HepG2 (cell line): ENCODE measurements around the gene SLC35F3. TPM values are rescaled to one million over a fixed set of nuclear protein-coding genes. Genes with fewer than 3 reads are reported as not detected.
"Not testable (repeated sequence)": the region's sequence is repeated elsewhere in the genome, so short reads cannot be mapped to it uniquely, and the experiment has no call there.

Experiments
- ATAC-seq: fragments of 200-7000 bp; cut with Tn5 transposase; 3 replicates; pipeline ENCODE4 v1.9.1; 2020; ENCODE audit warnings: mild to moderate bottlenecking, moderate library complexity
- BruUV-seq: library from RNA; stranded (reverse); fragments of 400-500 nt; replicated peaks from 2 replicates; lab custom pipeline; 2021; lab: Mats Ljungman, UMichigan
- CTCF ChIA-PET: fragments of 300-600 bp; formaldehyde crosslinking; extraction: SDS; loops from one replicate; lab custom pipeline; 2021; ENCODE audit warnings: low total read pairs, inconsistent platforms, low intra/inter-chr PET ratio; lab: Yijun Ruan, JAX
- POLR2A ChIA-PET: fragments of 350-600 bp; sonication (Branson Sonifier 250); formaldehyde crosslinking; loops from one replicate; lab custom pipeline; 2020; ENCODE audit warnings: antibody characterized with exemption, inconsistent platforms; lab: Yijun Ruan, JAX
- DNase-seq: peaks from one replicate; pipeline ENCODE4 v3.0.0-alpha.2; 2015; ENCODE audit warnings: low spot score
- FAIRE-seq: peaks from 3 replicates; lab custom pipeline; 2011; peaks lifted over from hg19 to GRCh38; lab: Jason Lieb, UNC
- H2AFZ ChIP-seq: one replicate; pipeline ENCODE4 v1.6.1; 2011; ENCODE audit warnings: low read length, inconsistent platforms
- H3K27ac ChIP-seq: fragments of 300-600 bp; 3 replicates; pipeline ENCODE4 v1.8.0; 2011; ENCODE audit warnings: mixed run types, mild to moderate bottlenecking, mixed read lengths, low read length, inconsistent platforms; ENCODE audit not compliant: insufficient read depth; ENCODE audit errors: extremely low read length
- H3K27me3 ChIP-seq, 2 experiments: fragments of 200-600 bp in 1 of 2; 2 replicates in 1 of 2; 3 replicates in 1 of 2; pipeline versions ENCODE4 v1.6.0 to v1.8.0; 2011; ENCODE audit warnings: low read length in 2 of 2, mild to moderate bottlenecking in 2 of 2, moderate library complexity in 2 of 2, inconsistent platforms in 1 of 2; ENCODE audit not compliant: insufficient read depth in 2 of 2, control insufficient read depth in 1 of 2
- H3K36me3 ChIP-seq, 2 experiments: fragments of 200-600 bp in 1 of 2; replicated peaks in 1 of 2; 2 replicates in 1 of 2; 3 replicates in 1 of 2; pipeline versions ENCODE4 v1.5.1 to v1.8.0; 2011; ENCODE audit warnings: low read length in 2 of 2, inconsistent platforms in 1 of 2; ENCODE audit not compliant: insufficient read depth in 2 of 2, control insufficient read depth in 1 of 2
- H3K4me1 ChIP-seq: 2 replicates; pipeline ENCODE4 v1.5.1; 2012; ENCODE audit warnings: low read length, inconsistent platforms; ENCODE audit not compliant: insufficient read depth
- H3K4me2 ChIP-seq: 2 replicates; pipeline ENCODE4 v1.6.0; 2011; ENCODE audit warnings: low read depth, low read length, inconsistent platforms
- H3K4me3 ChIP-seq, 3 experiments: fragments of 200-600 bp in 1 of 3; sonication (generic), shearing (Covaris generic) in 1 of 3; replicated peaks in 1 of 3; 2 replicates each; pipeline ENCODE4 v1.5.1; 2011 to 2016; ENCODE audit warnings: low read length in 3 of 3, inconsistent platforms in 2 of 3, low read depth in 2 of 3, mild to moderate bottlenecking in 2 of 3, control low read depth in 1 of 3, mixed read lengths in 1 of 3; ENCODE audit not compliant: insufficient read depth in 1 of 3
- H3K79me2 ChIP-seq: one replicate; pipeline ENCODE4 v1.6.1; 2011; ENCODE audit warnings: low read length, inconsistent platforms; ENCODE audit not compliant: insufficient read depth
- H3K9ac ChIP-seq: 2 replicates; pipeline ENCODE4 v1.6.0; 2011; ENCODE audit warnings: mild to moderate bottlenecking, low read depth, low read length, inconsistent platforms; ENCODE audit not compliant: insufficient read depth
- H3K9me3 ChIP-seq: 2 replicates; pipeline ENCODE4 v1.5.1; 2012; ENCODE audit warnings: mild to moderate bottlenecking, low read length
- H4K20me1 ChIP-seq: 2 replicates; pipeline ENCODE4 v1.6.0; 2011; ENCODE audit warnings: inconsistent platforms, mild to moderate bottlenecking, low read length, moderate library complexity; ENCODE audit not compliant: insufficient read depth
- ATF3 ChIP-seq: sonication (generic); formaldehyde crosslinking; IDR thresholded peaks from 2 replicates; pipeline ENCODE4 v1.4.0; 2020; ENCODE audit warnings: missing genetic modification reagents
- CEBPB ChIP-seq: IDR thresholded peaks from 2 replicates; pipeline ENCODE4 v1.6.1; 2011; ENCODE audit warnings: low read depth, low read length, improper control_type of control experiment, borderline replicate concordance
- ELF3 ChIP-seq: IDR thresholded peaks from 2 replicates; pipeline ENCODE4 v1.6.1; 2016; ENCODE audit warnings: missing genetic modification reagents, missing compliant biosample characterization
- HMGA1 ChIP-seq: sonication (generic); formaldehyde crosslinking; conservative IDR thresholded peaks from 2 replicates; pipeline ENCODE4 v1.4.0; 2020; ENCODE audit warnings: missing genetic modification reagents
- IRF9 ChIP-seq: sonication (generic); formaldehyde crosslinking; IDR thresholded peaks from 2 replicates; pipeline ENCODE4 v1.8.0; 2022; ENCODE audit warnings: missing genetic modification reagents, mild to moderate bottlenecking, borderline replicate concordance
- ISX ChIP-seq: sonication (generic); formaldehyde crosslinking; conservative IDR thresholded peaks from 2 replicates; pipeline ENCODE4 v1.5.0; 2020; ENCODE audit warnings: missing genetic modification reagents
- RXRB ChIP-seq: IDR thresholded peaks from 2 replicates; pipeline ENCODE4 v1.6.1; 2016; ENCODE audit warnings: borderline replicate concordance, missing genetic modification reagents, missing compliant biosample characterization
- ZBTB7B ChIP-seq: sonication (generic); formaldehyde crosslinking; IDR thresholded peaks from 2 replicates; pipeline ENCODE4 v1.4.0; 2020; ENCODE audit warnings: missing genetic modification reagents
- ZNF121 ChIP-seq: sonication (generic); formaldehyde crosslinking; IDR thresholded peaks from 2 replicates; pipeline ENCODE4 v1.5.0; 2020; ENCODE audit warnings: mild to moderate bottlenecking, missing genetic modification reagents
- ZNF746 ChIP-seq: sonication (generic); formaldehyde crosslinking; IDR thresholded peaks from 2 replicates; pipeline ENCODE4 v1.8.0; 2022; ENCODE audit warnings: mild to moderate bottlenecking, missing genetic modification reagents
- WGBS: methylation state at CpG from one replicate; pipeline ENCODE4 v1.1.6; 2017; ENCODE audit warnings: low lambda C conversion rate; 5-methylcytosine and 5-hydroxymethylcytosine counted together
- in situ Hi-C: cut with HindIII; loops from 2 replicates; pipeline ENCODE4 v1.10.0; 2017; ENCODE audit warnings: low pct_unique_long_range_greater_than_20kb; ENCODE audit not compliant: extremely low pct_ligation_motif_present
- intact Hi-C: fragments of 100-400 bp; cut with micrococcal nuclease; formaldehyde crosslinking; loops from one replicate; pipeline ENCODE4 v1.10.0; 2022; ENCODE audit not compliant: unreplicated experiment
- polyA plus RNA-seq, 8 experiments: library from polyadenylated mRNA; depleted of rRNA in 3 of 8; stranded (reverse) in 7 of 8; unstranded in 1 of 8; fragments of >200 nt; fragmentation: Illumina TruSeq in 4 of 8; extraction: Trizol in 4 of 8; gene quantifications; 2 replicates each; pipeline versions ENCODE4 v1.2.1 to v1.2.3, GENCODE V29; 2011 to 2016; ENCODE audit warnings: low read depth in 4 of 8, missing spikeins in 1 of 8, mixed read lengths in 1 of 8; ENCODE audit not compliant: insufficient read depth in 1 of 8
- total RNA-seq, 5 experiments: library from RNA; depleted of rRNA; stranded (reverse); fragments of >200 nt; fragmentation: Illumina TruSeq; extraction: Trizol; gene quantifications; 2 replicates each; pipeline ENCODE4 v1.2.3, GENCODE V29; 2016; ENCODE audit warnings: low read depth in 1 of 5
- TF ChIP-seq, protein P1 (sequence below): sonication (generic); formaldehyde crosslinking; IDR thresholded peaks from 2 replicates; pipeline ENCODE4 v1.4.0; 2020; ENCODE audit warnings: missing genetic modification reagents
- TF ChIP-seq, protein P2 (sequence below): sonication (generic); formaldehyde crosslinking; conservative IDR thresholded peaks from 2 replicates; pipeline ENCODE4 v1.4.0; 2020; ENCODE audit warnings: missing genetic modification reagents

SLC35F3 gene
- total and polyA plus RNA-seq, 2 of the 13 experiments (the other 11 are each of a cell fraction or from before 2014, with no cell fraction given), result not detected

- TF ChIP-seq RXRB (CRISPR knock-in tag) (no peak), ELF3 (CRISPR knock-in tag) (no peak), ISX (CRISPR knock-in tag) (no peak), ZNF121 (CRISPR knock-in tag) (no peak), ATF3 (CRISPR knock-in tag) (no peak)
- TF ChIP-seq, protein P1, sequence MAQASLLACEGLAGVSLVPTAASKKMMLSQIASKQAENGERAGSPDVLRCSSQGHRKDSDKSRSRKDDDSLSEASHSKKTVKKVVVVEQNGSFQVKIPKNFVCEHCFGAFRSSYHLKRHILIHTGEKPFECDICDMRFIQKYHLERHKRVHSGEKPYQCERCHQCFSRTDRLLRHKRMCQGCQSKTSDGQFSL (CRISPR knock-in tag), result no peak
Observed at GRCh38 chr1:234244482-234244881, 340.0 kb downstream of the SLC35F3 start (continued).

DNA sequence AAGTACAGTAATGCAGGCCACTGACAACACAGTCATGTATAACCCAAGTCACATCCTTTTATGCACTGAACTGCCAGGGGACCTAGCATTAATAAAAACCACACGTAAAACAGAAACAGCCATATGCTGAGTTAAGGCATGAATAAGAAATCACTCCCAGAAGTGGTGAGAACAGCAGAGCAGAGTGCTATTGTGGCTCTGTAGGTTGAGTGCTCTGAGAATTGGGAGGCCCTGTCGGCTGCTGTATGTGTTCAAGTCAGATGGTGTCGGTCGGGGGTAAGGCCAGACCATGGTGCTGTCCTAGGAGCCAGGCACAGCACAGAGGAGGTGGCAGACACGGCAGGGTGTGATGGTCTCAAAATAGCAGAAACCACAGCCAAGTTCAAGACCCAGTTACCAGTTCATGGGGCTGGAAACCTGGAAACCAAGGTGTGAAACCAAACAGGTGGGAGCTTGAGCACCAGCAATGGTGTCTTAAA lies 342.2 kb downstream of the SLC35F3 start:
- peaks cover 20% of the 10 kb centered on the region for H3K9me3 ChIP-seq
- intact Hi-C loops, result no loop called here

GRCh38 chr1:234247746-234248145 lies 343.3 kb downstream of the SLC35F3 start:
- FAIRE-seq, DNase-seq, H4K20me1 ChIP-seq, in situ Hi-C loops, H3K27me3 ChIP-seq, H3K4me2 ChIP-seq, H3K4me3 ChIP-seq, H3K79me2 ChIP-seq, H3K36me3 ChIP-seq, CTCF ChIA-PET, H2AFZ ChIP-seq, H3K9ac ChIP-seq, H3K27ac ChIP-seq, intact Hi-C loops, H3K4me1 ChIP-seq, POLR2A ChIA-PET, ATAC-seq, BruUV-seq: not testable (repeated sequence)
- H3K9me3 ChIP-seq, result peaks cover 20% of the 10 kb centered on the region
- WGBS, result 0% methylated on average over 4 of the region's 4 CpGs

More for the DNA sequence above, 342.2 kb downstream of the SLC35F3 start:
- no peaks in the 10 kb centered on the region for H3K79me2 ChIP-seq
- no peak overlapping the region for H2AFZ ChIP-seq
- no peak overlapping the region for H3K27ac ChIP-seq
- in situ Hi-C loops, result no loop called here
- ATAC-seq, result no peak
- no peak for DNase-seq
- no peak overlapping the region for H3K4me3 ChIP-seq
- H3K36me3 ChIP-seq, result no peaks in the 10 kb centered on the region
- BruUV-seq, result no TSS peak
- H4K20me1 ChIP-seq, result no peaks in the 10 kb centered on the region
- no peak for FAIRE-seq
- TF ChIP-seq ZNF746 (CRISPR knock-in tag) (no peak), HMGA1 (no peak), IRF9 (CRISPR knock-in tag) (no peak), CEBPB (no peak), ZBTB7B (CRISPR knock-in tag) (no peak)
- TF ChIP-seq, protein P2, sequence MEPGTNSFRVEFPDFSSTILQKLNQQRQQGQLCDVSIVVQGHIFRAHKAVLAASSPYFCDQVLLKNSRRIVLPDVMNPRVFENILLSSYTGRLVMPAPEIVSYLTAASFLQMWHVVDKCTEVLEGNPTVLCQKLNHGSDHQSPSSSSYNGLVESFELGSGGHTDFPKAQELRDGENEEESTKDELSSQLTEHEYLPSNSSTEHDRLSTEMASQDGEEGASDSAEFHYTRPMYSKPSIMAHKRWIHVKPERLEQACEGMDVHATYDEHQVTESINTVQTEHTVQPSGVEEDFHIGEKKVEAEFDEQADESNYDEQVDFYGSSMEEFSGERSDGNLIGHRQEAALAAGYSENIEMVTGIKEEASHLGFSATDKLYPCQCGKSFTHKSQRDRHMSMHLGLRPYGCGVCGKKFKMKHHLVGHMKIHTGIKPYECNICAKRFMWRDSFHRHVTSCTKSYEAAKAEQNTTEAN (CRISPR knock-in tag), result no peak
- no peak overlapping the region for H3K9ac ChIP-seq
- no peak overlapping the region for H3K4me2 ChIP-seq
- H3K4me1 ChIP-seq, result no peaks in the 10 kb centered on the region
- 13% methylated on average over 5 of the region's 5 CpGs for WGBS
- no peaks in the 10 kb centered on the region for H3K27me3 ChIP-seq
- POLR2A ChIA-PET, result no interaction called here
- CTCF ChIA-PET, result no interaction called here
